G401.6 (cell line): ENCODE results near the gene SLC22A31.
"Not testable (repeated sequence)": the region's sequence is repeated elsewhere in the genome, so short reads cannot be mapped to it uniquely, and the experiment has no call there.

ENCODE experiments used
- FAIRE-seq: peaks from 2 replicates; lab custom pipeline; 2012; peaks lifted over from hg19 to GRCh38; lab: Jason Lieb, UNC

SLC22A31 gene

GRCh38 chr16:89178453-89179147 is 21.7 kb downstream of the SLC22A31 start:
- FAIRE-seq, result no peak

GRCh38 chr16:89177501-89177900 is 22.8 kb downstream of the SLC22A31 start:
- FAIRE-seq, result no peak

DNA sequence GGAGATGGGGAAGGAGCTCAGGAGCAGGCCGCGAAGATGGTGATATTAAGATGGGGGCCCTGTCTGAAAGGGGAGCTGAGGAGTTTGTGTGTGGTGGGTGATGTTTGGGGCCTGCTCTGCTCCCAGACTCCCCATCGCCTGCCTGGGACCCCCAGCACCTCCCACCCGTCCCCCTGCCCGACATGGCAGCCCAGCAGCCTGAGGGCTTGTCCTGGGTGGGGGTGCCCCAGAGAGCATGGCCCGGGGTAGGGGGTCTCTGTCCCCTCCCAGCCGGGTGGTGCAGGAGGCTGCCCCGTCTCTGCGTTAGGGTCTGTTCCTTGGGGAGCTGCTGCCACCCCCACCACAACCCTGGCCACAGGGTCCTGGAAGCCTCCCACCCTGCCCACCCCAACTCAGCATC is 23.6 kb downstream of the SLC22A31 start:
- no peak for FAIRE-seq

DNA sequence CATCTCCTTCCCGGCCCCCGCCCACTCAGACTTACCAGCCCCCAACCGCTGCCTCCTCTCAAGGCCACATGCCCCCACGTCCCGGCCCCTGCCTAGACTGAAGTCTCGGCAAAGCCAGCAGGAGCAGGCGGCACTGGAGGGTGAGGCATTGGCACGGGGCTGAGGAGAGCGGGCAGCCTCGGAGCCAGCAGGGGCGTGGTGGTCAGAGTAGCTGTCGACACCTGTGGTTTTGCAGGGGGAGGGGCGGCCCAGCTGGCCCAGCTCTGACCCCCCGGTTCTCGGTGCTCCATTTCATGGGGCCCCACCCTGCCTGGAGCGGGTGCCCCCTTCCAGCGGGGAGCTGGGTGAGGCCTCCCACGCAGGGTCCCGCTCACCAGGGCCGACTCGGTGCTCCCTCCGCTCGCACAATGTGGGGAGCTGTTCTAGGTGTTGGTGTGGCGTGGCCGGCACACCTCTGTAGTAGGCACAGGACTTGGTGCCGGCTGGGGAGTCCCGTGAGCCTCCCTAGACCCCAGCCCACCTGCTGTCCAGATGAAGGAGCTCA is 24.1 kb downstream of the SLC22A31 start:
- FAIRE-seq, result no peak

DNA sequence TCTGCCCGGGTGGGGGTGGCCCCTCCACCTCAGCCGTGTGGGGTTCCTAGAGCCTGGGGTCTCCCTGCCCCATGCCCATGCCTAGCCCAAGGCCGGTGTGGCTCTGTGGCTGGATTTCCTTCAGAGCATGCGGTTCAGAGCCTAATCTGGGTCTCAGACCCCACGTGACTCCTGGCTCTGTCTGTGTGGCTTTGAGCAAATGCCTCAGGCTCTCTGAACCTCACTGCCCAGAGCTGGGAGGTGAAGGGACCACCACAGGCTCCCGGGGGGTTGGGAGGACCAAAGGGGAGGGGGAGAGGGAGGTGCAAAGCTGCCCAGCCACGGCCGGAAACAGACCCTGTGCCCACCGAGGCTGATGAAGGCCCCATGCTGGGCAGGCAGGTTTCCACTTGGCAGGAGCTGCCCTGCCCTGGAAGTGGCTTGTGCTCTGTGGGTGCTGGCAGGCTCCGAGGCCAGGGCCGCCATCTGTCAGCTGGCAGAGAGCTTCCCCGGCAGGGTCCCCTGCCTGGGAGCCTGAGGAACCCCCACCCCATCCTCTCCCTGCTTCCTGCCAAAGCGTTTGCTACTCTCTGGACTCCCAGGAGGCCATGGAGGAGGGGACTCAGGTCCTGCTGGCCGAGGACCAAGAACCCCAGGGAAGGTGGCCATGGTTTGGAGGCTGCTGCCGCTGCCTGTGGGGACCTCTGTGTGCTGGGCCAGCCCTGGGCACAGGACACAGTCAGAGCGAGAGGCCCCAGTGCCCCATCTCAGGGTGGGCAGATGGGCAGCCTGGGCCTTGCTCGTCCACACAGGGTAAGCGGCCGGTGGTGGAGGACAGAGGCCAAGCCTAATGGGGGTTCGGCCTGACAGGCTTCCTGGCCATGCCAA is 24.8 kb downstream of the SLC22A31 start:
- no peak for FAIRE-seq

DNA sequence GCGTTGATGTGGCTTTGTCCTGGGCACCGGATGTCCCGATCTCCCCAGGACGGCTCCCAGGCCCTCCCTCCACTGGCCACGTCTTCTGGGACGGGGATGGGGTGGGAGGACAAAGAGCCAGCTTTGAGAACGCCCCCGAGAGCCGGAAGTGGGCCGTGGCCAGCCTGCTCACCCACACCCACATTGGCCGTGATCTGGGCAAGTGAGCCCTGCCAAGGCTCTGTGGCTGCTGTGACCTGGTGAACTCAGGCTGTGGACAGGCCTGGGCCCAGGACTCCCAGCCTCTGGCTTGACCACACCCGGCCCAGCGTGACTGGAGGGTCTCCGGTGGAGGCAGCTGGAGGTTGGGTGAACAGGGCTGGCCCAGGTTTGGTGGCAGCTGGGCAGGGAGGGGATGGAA is 25.5 kb downstream of the SLC22A31 start:
- no peak for FAIRE-seq

DNA sequence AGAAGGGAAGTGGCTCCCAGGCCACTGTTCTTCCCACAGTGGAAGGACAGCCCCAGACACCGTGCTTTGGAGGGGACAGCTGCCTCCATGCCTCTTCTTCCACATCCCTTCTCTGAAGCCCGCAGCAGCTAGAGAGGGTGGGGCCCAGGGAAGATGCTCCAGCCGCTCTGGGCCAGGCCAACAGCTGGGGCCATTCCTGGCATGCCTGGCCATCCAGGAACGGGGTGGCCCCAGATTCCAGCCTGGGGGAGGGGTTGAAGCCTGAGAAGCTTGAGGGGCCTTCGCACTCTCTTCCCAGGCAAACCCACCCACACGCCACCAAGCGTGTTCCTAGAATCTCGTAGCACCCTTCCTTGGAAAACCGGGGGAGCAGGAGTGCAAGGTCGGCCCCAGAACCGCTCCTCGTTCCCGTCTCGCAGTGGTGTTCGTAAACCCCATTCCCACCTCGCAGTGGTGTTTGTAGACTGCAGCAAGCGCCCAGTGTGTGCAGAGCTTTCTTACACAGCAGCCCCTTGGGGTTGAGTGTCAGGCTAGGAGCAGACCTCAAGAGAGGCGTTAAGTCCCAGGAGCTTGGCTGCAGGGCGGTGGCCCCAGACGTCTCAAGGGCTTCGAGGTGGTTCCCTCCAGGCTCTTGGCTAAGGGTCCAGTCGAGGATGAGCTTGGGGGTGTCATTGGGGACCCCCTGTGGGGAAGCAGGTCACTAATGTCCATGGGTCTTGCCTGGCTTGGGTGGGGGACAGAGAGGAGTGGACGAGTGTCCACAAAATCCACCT is 26.1 kb downstream of the SLC22A31 start:
- FAIRE-seq, result no peak

DNA sequence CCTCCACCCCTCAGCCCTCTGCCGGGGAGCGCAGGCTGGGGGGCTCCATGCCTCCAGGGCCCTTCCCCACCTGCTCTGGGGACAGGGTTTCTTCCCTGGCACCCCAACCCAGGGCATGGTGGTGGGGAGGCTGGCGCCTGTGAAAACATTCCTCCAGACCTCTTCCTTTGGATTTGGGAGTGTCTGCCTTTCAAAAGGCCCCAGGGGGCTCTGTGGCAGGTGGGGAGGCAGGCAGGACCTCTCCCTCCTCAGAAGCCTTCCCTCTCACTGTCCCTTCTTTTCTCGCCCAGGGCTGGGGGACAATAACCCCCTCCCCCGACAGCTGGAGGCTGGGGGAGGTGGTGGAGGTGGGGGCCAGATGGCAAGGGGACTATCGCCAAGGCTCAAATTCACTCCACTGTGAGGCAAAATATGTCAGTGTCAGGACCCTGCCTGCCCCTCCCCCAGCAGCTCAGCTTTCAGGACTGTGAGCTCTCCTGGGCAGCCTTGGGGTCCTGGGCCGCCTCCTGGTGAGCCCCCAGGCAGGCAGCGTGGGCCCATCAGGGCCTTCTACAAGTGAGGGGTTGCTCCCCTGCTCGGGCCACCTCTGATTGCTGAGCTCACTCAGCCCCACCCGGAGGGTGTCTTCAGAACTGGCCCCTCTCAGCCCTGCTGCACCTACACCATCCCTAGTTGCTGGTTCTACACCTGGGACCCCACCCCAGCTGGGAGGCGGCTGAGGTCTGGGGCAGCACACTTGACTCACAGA is 27.0 kb downstream of the SLC22A31 start:
- no peak for FAIRE-seq

DNA sequence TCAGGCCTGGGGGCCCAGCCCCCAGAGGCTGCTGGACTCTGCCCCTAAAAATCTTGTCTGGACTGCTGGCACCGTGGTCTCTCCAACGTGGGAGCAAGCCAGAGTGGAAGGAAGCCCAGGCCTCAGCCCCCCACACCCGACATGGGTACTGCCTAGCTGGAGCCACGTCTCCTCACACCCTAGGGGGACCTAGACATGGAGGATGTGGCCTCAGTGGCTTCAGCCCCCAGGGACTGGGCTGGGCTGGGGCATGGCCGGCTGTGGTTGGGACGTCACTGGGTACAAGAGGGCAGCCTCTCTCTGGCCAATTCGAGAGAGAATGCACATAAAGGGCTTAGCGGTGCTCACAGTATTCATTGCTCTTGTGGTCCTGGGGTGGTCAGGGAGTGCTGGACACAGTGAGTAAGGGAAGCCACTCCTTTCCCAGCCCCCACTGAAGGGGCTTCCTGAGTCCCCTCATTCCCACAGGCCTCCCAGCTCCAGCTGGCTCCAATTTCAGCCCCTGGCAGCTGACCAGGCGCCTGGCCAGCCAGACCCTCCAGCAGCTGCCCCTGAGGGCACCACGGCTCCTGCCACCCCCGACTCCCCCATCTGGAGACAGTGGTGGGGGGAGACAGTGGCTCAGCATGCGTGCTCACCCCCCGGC is 27.7 kb downstream of the SLC22A31 start:
- FAIRE-seq, result no peak

GRCh38 chr16:89172171-89172527 is 28.2 kb downstream of the SLC22A31 start:
- FAIRE-seq, result no peak

DNA sequence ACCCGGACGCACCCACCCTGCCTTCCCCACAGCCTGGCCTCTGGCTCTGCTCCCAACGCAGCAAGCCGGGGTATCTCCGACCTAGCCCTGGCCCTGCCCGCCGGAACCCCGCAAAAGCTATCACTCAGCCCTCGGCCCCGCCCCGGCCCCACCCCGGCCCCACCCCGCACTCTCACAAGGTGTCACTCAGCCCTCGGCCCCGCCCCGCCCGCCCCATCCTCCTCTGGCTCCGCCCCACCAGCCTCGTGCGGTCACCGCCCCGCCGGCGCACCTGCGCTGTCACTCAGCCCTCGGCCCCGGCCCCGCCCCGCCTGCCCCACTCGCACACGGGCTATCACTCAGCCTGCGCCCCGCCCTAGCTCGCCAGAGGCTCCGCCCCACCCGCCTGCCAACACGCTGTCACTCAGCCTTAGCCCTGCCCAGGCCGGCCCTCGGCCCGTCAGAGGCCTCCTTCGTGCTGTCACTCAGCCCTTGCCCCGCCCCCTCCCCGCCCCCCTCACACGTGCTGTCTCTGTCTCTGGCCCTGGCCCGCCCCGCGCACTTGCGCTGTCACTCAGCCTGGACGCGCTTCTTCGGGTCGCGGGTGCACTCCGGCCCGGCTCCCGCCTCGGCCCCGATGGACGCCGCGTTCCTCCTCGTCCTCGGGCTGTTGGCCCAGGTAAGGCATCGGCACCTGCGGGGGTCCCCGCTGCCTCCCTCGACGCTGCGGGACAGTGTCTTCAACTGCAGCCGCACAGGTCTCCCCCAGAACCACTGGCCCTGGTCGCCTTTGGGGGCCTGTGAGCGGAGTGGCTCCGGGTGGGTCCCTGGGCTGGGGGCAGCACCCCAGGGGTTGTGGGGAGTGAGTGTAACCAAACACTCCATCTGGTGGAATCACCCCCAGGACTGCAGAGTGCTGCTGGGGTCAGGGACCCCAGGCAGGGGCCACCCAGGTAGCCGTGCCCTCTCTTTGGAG is 28.8 kb downstream of the SLC22A31 start, which contains the start of gene CDH15:
Gene CDH15, plus strand, starts transcription at position 533 of the 955 bp plus-strand sequence. Its CDS starts 84 bp downstream, at position 617.
- FAIRE-seq, result peak; percentile 23

DNA sequence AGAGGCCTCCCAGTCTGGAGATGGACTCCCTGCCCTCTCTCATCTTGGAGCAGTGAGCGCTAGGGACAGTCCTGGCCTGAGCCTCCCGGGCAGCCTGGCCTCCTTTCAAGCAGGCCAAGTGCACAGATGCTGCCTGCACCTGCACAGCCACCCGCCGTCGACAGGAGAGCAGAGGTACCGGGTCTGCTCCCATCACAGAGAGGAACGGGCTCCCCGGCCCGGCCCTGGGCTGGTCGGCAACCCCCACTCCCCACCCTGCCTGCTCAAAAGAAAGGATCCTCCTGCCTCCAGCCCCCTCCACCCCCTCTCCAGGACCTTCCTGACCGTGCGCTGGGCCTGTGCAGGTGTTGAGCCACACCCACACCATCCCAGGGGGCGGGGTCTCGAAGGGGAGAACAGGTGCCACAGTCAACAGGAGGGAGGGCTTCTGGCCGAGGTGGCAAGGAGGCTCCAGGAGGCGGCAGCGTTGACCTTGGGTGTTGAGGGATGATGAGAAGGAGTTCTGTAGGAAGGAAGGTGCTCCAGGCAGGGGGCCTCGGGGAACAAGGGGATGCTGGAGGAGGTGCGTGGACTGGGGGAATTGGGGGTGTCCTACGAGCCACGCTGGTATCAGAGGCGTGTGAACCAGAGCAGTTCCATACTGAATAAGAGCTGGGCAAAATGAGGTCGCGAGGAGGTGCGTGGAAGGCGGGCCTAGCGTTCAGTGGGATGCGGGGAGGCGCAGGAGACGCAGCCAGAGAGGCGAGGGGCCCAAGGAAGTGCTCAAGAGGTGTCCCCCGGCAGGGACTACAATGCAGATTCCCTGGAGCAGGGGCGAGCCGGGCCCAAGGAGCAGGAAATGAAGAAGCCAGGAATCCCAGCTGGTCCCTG is 29.8 kb downstream of the SLC22A31 start:
- FAIRE-seq, result no peak

DNA sequence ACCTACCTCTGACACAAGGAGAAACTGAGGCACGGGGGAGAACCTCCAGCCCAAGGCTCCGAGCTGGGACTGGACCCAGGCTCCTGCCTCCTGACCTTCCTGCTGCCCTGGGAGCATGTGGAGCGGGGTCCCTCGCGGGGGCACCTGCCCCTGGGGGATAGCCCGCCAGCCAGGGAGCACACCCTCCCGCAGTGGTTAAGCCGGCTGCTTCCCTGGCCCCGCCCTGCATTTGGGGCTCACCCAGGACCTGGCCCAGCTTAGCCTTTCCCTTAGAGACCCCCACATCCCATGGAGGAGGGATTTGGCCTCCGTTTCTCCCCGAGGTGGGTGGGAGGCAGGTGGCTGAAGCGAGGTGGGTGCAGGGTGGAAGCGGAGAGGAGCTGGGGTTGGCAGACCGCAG is 30.6 kb downstream of the SLC22A31 start:
- FAIRE-seq, result no peak

DNA sequence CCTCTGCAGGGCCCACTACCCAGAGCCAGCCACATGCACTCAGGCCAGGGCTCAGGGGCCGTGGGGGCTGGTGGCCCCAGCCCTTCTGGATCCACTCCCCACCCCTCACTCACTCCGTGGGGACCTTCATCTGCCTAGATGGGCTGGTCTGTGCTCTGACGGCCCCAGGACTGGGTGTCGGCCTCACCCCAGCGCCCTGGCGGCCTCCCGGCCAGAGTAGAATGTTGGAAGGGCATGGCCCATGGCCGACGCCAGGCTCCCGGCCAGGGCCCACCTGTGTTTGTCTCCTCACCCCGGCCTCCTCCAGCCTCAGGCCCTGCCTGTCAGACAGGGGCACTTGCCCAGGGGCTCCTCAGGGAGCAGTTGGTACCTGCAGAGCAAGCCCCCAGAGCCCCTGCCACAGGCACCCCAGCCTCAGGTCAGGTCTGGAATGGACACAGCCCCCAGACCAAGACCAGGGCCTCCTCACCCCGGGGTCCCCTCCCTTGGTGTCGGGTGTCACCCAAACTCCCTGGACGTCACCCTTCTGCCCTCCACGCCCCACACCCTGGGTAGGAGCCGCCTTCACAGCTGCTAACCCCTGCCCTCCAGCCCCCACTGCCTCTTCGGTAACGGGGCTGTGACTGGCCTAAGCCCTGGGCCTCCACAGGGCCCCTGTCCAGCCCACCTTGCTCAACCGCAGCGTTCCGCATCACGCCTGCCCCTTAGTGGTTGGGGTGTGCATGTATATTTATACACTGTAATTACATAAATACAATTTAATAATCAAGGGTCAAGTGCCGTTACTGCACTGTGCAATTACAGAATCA is 31.8 kb downstream of the SLC22A31 start:
- no peak for FAIRE-seq

- FAIRE-seq, result no peak
These were observed 32.9 kb downstream of the SLC22A31 start for GRCh38 chr16:89167425-89167941.

- no peak for FAIRE-seq
These were observed 33.5 kb downstream of the SLC22A31 start for GRCh38 chr16:89166696-89167424.

DNA sequence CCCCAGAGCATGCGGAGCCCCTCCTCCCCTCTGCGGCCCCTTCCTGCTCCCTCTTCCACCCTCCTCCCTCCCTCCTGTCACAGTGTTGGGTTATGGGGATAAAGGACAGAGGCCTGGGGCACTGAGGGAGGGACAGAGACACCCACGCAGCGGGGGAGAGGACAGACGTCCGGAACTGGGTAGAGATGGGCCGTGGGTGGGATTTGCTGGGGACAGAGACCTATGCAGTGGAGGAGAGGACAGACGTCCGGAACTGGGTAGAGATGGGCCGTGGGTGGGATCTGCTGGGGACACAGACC is 34.7 kb downstream of the SLC22A31 start:
- FAIRE-seq, result not testable (repeated sequence)
